K562 (cell line): Measurements from ENCODE around the gene TM7SF2. TPM values are rescaled to one million over a fixed set of nuclear protein-coding genes. Genes with fewer than 3 reads are reported as not detected.

ENCODE experiments used
- GTF2A2 ChIP-seq: IDR thresholded peaks from 2 replicates; pipeline ENCODE4 v1.6.1; 2016; ENCODE audit warnings: mild to moderate bottlenecking, missing genetic modification characterization, missing compliant biosample characterization
- SIRT6 ChIP-seq: IDR thresholded peaks from one replicate; pipeline ENCODE4 v1.6.1; 2012; ENCODE audit warnings: low read depth, mild to moderate bottlenecking, control low read depth, inconsistent platforms, low read length, moderate library complexity
- TCF3 ChIP-seq: sonication (generic); formaldehyde crosslinking; IDR thresholded peaks from 2 replicates; pipeline ENCODE4 v1.4.0; 2020; ENCODE audit warnings: mild to moderate bottlenecking, missing genetic modification reagents
- TEAD1 ChIP-seq, 2 experiments: fragments of 450-650 bp in 1 of 2; sonication (generic) in 1 of 2; formaldehyde crosslinking; IDR thresholded peaks; 2 replicates each; pipeline versions ENCODE4 v1.4.0 to v1.8.0; 2020 to 2022; ENCODE audit warnings: mild to moderate bottlenecking in 2 of 2, missing genetic modification reagents in 1 of 2
- TEAD4 ChIP-seq, 2 experiments: sonication (generic) in 1 of 2; formaldehyde crosslinking in 1 of 2; IDR thresholded peaks; 2 replicates each; pipeline versions ENCODE4 v1.6.1 to v1.8.0; 2012 to 2022; ENCODE audit warnings: borderline replicate concordance in 1 of 2, inconsistent platforms in 1 of 2, low read length in 1 of 2, mild to moderate bottlenecking in 1 of 2, missing genetic modification reagents in 1 of 2
- polyA plus RNA-seq, 8 experiments: library from polyadenylated mRNA; depleted of rRNA in 4 of 8; stranded (reverse) in 5 of 8; unstranded in 3 of 8; fragments of >200 nt; fragmentation: Nextera tagmentation in 2 of 8; fragmentation: Illumina TruSeq in 1 of 8; extraction: Ambion mirVana in 2 of 8; extraction: Trizol in 1 of 8; gene quantifications; 2 replicates each; pipeline versions ENCODE4 v1.2.1 to v1.2.3, GENCODE V29; 2011 to 2014; ENCODE audit warnings: inconsistent platforms in 1 of 8, missing spikeins in 1 of 8
- total RNA-seq, 7 experiments: library from RNA; depleted of rRNA in 6 of 7; stranded (reverse); fragments of >200 nt in 6 of 7; fragmentation: Illumina TruSeq in 2 of 7; extraction: Trizol in 2 of 7; gene quantifications; 2 replicates each; pipeline versions ENCODE4 v1.2.1 to v1.2.3, GENCODE V29; 2011 to 2021; ENCODE audit warnings: low replicate concordance in 1 of 7
- TF ChIP-seq, protein P1 (sequence below): fragments of 250-450 bp; sonication (Bioruptor Pico); IDR thresholded peaks from 2 replicates; pipeline ENCODE4 v1.5.0; 2020; ENCODE audit warnings: mild to moderate bottlenecking, borderline replicate concordance
- TF ChIP-seq, protein P2 (sequence below): sonication (generic); formaldehyde crosslinking; IDR thresholded peaks from 2 replicates; pipeline ENCODE4 v1.8.0; 2022; ENCODE audit warnings: mild to moderate bottlenecking, missing genetic modification reagents
- TF ChIP-seq, protein P3 (sequence below): fragments of 200-600 bp; sonication (generic); IDR thresholded peaks from one replicate; pipeline ENCODE4 v1.6.1; 2012; ENCODE audit warnings: mild to moderate bottlenecking, low read depth, low read length, inconsistent platforms
- TF ChIP-seq, protein P4 (sequence below): fragments of 250-450 bp; sonication (Bioruptor Pico); IDR thresholded peaks from 2 replicates; pipeline ENCODE4 v1.6.1; 2021; ENCODE audit warnings: mild to moderate bottlenecking

TM7SF2 gene
- total and polyA plus RNA-seq, 9 of the 15 experiments (the other 6 are each of a cell fraction or from before 2014, with no cell fraction given) = 1.2 to 22.0 (median 14.3) TPM

DNA sequence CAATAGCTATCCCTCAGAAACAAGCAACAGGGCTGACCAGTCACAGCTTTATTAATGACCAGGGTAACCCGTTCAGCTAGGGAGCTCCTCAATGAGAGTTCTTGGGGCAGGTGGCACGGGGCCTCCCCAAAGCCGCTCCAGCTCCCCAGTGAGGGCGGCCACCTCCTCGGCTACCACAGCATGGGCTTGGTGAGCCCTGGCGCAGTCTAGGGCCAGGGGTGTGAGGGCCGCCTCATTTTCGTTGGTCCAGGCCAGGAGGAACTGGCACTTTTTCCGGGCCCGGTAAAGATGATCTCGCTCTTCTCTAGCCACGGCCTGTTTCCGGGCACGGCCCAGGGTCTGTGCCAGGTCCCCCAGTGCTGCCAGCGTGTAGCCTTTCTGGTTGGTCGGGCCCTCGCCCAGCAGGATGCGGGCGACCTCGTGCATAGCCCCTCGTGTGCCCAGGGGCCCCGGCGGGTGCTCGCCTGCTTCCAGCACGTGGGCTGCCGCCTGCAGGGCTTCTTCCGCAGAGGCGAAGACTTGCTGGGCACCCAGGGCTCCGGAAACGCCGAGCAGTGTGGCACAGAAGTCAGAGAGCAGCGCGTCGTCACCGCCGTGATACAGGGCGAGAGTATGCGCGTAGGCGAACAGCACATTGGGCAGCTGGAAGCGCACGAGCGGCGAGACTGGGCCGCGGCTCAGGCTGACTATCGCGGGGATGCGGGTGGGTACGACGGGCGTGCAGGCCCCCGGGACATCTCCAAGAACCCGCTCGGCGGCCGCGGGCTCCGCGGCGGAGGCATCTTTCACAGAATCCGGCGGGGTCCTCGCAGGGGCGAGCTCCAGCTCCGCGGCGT lies 4.9 kb downstream of the TM7SF2 start (continued):
- TF ChIP-seq, protein P1, sequence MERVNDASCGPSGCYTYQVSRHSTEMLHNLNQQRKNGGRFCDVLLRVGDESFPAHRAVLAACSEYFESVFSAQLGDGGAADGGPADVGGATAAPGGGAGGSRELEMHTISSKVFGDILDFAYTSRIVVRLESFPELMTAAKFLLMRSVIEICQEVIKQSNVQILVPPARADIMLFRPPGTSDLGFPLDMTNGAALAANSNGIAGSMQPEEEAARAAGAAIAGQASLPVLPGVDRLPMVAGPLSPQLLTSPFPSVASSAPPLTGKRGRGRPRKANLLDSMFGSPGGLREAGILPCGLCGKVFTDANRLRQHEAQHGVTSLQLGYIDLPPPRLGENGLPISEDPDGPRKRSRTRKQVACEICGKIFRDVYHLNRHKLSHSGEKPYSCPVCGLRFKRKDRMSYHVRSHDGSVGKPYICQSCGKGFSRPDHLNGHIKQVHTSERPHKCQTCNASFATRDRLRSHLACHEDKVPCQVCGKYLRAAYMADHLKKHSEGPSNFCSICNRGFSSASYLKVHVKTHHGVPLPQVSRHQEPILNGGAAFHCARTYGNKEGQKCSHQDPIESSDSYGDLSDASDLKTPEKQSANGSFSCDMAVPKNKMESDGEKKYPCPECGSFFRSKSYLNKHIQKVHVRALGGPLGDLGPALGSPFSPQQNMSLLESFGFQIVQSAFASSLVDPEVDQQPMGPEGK (CRISPR knock-in tag) = no peak
- TF ChIP-seq TEAD1 (CRISPR knock-in tag; IDR thresholded peaks at IDR 0.05) (no peak), TCF3 (no peak), GTF2A2 (no peak), SIRT6 (no peak), TEAD4 (IDR thresholded peaks at IDR 0.05; ENCODE audit: low read length) (no peak), TEAD4 (CRISPR knock-in tag; IDR thresholded peaks at IDR 0.05; ENCODE audit: borderline replicate concordance) (no peak)
- TF ChIP-seq, protein P2, sequence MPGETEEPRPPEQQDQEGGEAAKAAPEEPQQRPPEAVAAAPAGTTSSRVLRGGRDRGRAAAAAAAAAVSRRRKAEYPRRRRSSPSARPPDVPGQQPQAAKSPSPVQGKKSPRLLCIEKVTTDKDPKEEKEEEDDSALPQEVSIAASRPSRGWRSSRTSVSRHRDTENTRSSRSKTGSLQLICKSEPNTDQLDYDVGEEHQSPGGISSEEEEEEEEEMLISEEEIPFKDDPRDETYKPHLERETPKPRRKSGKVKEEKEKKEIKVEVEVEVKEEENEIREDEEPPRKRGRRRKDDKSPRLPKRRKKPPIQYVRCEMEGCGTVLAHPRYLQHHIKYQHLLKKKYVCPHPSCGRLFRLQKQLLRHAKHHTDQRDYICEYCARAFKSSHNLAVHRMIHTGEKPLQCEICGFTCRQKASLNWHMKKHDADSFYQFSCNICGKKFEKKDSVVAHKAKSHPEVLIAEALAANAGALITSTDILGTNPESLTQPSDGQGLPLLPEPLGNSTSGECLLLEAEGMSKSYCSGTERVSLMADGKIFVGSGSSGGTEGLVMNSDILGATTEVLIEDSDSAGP = no peak
- TF ChIP-seq, protein P3, sequence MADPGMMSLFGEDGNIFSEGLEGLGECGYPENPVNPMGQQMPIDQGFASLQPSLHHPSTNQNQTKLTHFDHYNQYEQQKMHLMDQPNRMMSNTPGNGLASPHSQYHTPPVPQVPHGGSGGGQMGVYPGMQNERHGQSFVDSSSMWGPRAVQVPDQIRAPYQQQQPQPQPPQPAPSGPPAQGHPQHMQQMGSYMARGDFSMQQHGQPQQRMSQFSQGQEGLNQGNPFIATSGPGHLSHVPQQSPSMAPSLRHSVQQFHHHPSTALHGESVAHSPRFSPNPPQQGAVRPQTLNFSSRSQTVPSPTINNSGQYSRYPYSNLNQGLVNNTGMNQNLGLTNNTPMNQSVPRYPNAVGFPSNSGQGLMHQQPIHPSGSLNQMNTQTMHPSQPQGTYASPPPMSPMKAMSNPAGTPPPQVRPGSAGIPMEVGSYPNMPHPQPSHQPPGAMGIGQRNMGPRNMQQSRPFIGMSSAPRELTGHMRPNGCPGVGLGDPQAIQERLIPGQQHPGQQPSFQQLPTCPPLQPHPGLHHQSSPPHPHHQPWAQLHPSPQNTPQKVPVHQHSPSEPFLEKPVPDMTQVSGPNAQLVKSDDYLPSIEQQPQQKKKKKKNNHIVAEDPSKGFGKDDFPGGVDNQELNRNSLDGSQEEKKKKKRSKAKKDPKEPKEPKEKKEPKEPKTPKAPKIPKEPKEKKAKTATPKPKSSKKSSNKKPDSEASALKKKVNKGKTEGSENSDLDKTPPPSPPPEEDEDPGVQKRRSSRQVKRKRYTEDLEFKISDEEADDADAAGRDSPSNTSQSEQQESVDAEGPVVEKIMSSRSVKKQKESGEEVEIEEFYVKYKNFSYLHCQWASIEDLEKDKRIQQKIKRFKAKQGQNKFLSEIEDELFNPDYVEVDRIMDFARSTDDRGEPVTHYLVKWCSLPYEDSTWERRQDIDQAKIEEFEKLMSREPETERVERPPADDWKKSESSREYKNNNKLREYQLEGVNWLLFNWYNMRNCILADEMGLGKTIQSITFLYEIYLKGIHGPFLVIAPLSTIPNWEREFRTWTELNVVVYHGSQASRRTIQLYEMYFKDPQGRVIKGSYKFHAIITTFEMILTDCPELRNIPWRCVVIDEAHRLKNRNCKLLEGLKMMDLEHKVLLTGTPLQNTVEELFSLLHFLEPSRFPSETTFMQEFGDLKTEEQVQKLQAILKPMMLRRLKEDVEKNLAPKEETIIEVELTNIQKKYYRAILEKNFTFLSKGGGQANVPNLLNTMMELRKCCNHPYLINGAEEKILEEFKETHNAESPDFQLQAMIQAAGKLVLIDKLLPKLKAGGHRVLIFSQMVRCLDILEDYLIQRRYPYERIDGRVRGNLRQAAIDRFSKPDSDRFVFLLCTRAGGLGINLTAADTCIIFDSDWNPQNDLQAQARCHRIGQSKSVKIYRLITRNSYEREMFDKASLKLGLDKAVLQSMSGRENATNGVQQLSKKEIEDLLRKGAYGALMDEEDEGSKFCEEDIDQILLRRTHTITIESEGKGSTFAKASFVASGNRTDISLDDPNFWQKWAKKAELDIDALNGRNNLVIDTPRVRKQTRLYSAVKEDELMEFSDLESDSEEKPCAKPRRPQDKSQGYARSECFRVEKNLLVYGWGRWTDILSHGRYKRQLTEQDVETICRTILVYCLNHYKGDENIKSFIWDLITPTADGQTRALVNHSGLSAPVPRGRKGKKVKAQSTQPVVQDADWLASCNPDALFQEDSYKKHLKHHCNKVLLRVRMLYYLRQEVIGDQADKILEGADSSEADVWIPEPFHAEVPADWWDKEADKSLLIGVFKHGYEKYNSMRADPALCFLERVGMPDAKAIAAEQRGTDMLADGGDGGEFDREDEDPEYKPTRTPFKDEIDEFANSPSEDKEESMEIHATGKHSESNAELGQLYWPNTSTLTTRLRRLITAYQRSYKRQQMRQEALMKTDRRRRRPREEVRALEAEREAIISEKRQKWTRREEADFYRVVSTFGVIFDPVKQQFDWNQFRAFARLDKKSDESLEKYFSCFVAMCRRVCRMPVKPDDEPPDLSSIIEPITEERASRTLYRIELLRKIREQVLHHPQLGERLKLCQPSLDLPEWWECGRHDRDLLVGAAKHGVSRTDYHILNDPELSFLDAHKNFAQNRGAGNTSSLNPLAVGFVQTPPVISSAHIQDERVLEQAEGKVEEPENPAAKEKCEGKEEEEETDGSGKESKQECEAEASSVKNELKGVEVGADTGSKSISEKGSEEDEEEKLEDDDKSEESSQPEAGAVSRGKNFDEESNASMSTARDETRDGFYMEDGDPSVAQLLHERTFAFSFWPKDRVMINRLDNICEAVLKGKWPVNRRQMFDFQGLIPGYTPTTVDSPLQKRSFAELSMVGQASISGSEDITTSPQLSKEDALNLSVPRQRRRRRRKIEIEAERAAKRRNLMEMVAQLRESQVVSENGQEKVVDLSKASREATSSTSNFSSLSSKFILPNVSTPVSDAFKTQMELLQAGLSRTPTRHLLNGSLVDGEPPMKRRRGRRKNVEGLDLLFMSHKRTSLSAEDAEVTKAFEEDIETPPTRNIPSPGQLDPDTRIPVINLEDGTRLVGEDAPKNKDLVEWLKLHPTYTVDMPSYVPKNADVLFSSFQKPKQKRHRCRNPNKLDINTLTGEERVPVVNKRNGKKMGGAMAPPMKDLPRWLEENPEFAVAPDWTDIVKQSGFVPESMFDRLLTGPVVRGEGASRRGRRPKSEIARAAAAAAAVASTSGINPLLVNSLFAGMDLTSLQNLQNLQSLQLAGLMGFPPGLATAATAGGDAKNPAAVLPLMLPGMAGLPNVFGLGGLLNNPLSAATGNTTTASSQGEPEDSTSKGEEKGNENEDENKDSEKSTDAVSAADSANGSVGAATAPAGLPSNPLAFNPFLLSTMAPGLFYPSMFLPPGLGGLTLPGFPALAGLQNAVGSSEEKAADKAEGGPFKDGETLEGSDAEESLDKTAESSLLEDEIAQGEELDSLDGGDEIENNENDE = no peak
- TF ChIP-seq, protein P4, sequence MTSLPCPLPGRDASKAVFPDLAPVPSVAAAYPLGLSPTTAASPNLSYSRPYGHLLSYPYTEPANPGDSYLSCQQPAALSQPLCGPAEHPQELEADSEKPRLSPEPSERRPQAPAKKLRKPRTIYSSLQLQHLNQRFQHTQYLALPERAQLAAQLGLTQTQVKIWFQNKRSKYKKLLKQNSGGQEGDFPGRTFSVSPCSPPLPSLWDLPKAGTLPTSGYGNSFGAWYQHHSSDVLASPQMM (CRISPR knock-in tag) = no peak
